Right lobe of liver (tissue), 6 donors: ENCODE data around the gene RNF19B. TPM values are rescaled to one million over a fixed set of nuclear protein-coding genes. Genes with fewer than 3 reads are reported as not detected.

Source experiments
- ATAC-seq, 4 donors: fragments of 200-7000 bp; cut with Tn5 transposase; one replicate each; pipeline ENCODE4 v1.9.1; 2020; ENCODE audit warnings: mild to moderate bottlenecking in 4 of 4, moderate library complexity in 4 of 4
- DNase-seq, 3 donors: peaks; one replicate each; pipeline ENCODE4 v3.0.0-alpha.2; 2020
- H3K27ac ChIP-seq, 3 donors: fragments of 200-600 bp; one replicate each; pipeline ENCODE4 v1.8.0; 2022
- H3K27me3 ChIP-seq, 2 donors: fragments of 200-600 bp; one replicate each; pipeline ENCODE4 v1.8.0; 2022
- H3K36me3 ChIP-seq, 4 donors: fragments of 200-600 bp; sonication (generic) in 1 of 4; one replicate each; pipeline versions ENCODE4 v1.5.1 to v1.8.0; 2017 to 2022; ENCODE audit warnings: control low read depth in 1 of 4
- H3K4me1 ChIP-seq, 4 donors: fragments of 200-600 bp; sonication (generic) in 1 of 4; one replicate each; pipeline versions ENCODE4 v1.5.1 to v1.8.0; 2017 to 2022; ENCODE audit warnings: control low read depth in 1 of 4
- H3K4me3 ChIP-seq, 3 donors: fragments of 200-600 bp; one replicate each; pipeline ENCODE4 v1.8.0; 2022
- H3K9me3 ChIP-seq, 4 donors: fragments of 200-600 bp; sonication (generic) in 1 of 4; one replicate each; pipeline versions ENCODE4 v1.5.1 to v1.8.0; 2017 to 2022; ENCODE audit warnings: control low read depth in 1 of 4
- CTCF ChIP-seq, 4 donors: fragments of 200-600 bp in 3 of 4; fragments of 450-650 bp in 1 of 4; IDR thresholded peaks; one replicate each; pipeline versions ENCODE4 v1.5.1 to v1.8.0; 2016 to 2022; ENCODE audit warnings: antibody characterized with exemption in 4 of 4, mild to moderate bottlenecking in 2 of 4
- POLR2A ChIP-seq: fragments of 450-650 bp; IDR thresholded peaks from one replicate; pipeline ENCODE4 v1.6.1; 2017; ENCODE audit warnings: antibody characterized with exemption, mild to moderate bottlenecking
- WGBS: methylation state at CpG from one replicate; pipeline ENCODE4 v1.1.6; 2018; ENCODE audit warnings: low coverage, low lambda C conversion rate; ENCODE audit not compliant: insufficient coverage; ENCODE audit errors: missing lambda C conversion rate; 5-methylcytosine and 5-hydroxymethylcytosine counted together
- intact Hi-C, 2 donors: fragments of 100-400 bp; cut with DNase I; formaldehyde crosslinking; loops; one replicate each; pipeline versions ENCODE4 v1.11.2 to v1.14.1; 2022
- total RNA-seq, 6 experiments: library from RNA; depleted of rRNA in 2 of 6; stranded (reverse); fragments of >200 nt in 2 of 6; fragmentation: NEBNext Ultra II Directional in 3 of 6; extraction: Animal tissue kit (Norgen Biotek cat#: 25700) in 3 of 6; gene quantifications; one replicate each; pipeline versions ENCODE4 v1.1.0 to v1.2.4, GENCODE V29; 2016 to 2023
- donor health status: DM: no; HTN: yes; CAD: no.
- donor health status: DM: no; HTN: no; CAD: no.
- donor health status: DM: no; HTN: no; CAD: no.
- donor health status: DM: no; HTN: yes; CAD: no.
- donor health status: DM: no; HTN: yes; CAD: no.

RNF19B gene
- total RNA-seq, 6 experiments from 2014 or later, result 4.6 to 12.1 (median 8.3) TPM

- H3K27ac ChIP-seq, result no peak overlapping the region
- peaks cover 0 to 5% (median 0%) of the 10 kb centered on the region in 4 donors for H3K4me1 ChIP-seq
- H3K4me3 ChIP-seq, result no peak overlapping the region
- 85% methylated on average over 2 of the region's 3 CpGs for WGBS
- TF ChIP-seq POLR2A (no peak), CTCF (IDR thresholded peaks at IDR 0.05) (no peak)
- intact Hi-C loops, result no loop called here
- peaks cover 0 to 16% of the 10 kb centered on the region in 2 donors for H3K27me3 ChIP-seq
- DNase-seq (no peak), ATAC-seq (no peak)
- no peaks in the 10 kb centered on the region for H3K36me3 ChIP-seq
- no peaks in the 10 kb centered on the region for H3K9me3 ChIP-seq
These were observed 74.8 kb downstream of the RNF19B start for GRCh38 chr1:32889731-32890278.

GRCh38 chr1:32888677-32889420 is 75.8 kb downstream of the RNF19B start:
- H3K27me3 ChIP-seq, result peaks cover 0 to 16% of the 10 kb centered on the region in 2 donors
- intact Hi-C loops, result no loop called here
- peaks cover 0 to 5% (median 0%) of the 10 kb centered on the region in 4 donors for H3K4me1 ChIP-seq
- 69% methylated on average over 6 of the region's 24 CpGs for WGBS
- TF ChIP-seq POLR2A (no peak), CTCF (IDR thresholded peaks at IDR 0.05) (no peak)
- no peak overlapping the region for H3K4me3 ChIP-seq
- DNase-seq (no peak), ATAC-seq (no peak)
- H3K27ac ChIP-seq, result no peak overlapping the region
- no peaks in the 10 kb centered on the region for H3K9me3 ChIP-seq
- H3K36me3 ChIP-seq, result no peaks in the 10 kb centered on the region

GRCh38 chr1:32888134-32888533 is 76.5 kb downstream of the RNF19B start:
- H3K27me3 ChIP-seq, result peaks cover 0 to 16% of the 10 kb centered on the region in 2 donors
- ATAC-seq (no peak), DNase-seq (no peak)
- WGBS, result no CpG with 5 or more reads among the region's 3 CpGs
- no peak overlapping the region for H3K4me3 ChIP-seq
- intact Hi-C loops, result no loop called here
- H3K9me3 ChIP-seq, result no peaks in the 10 kb centered on the region
- no peaks in the 10 kb centered on the region for H3K36me3 ChIP-seq
- H3K27ac ChIP-seq, result no peak overlapping the region
- peaks cover 0 to 4% (median 0%) of the 10 kb centered on the region in 4 donors for H3K4me1 ChIP-seq
- TF ChIP-seq POLR2A (no peak), CTCF (IDR thresholded peaks at IDR 0.05) (no peak)

- TF ChIP-seq POLR2A (no peak), CTCF (IDR thresholded peaks at IDR 0.05) (no peak)
- 53% methylated on average over 9 of the region's 12 CpGs for WGBS
- intact Hi-C loops, result no loop called here
- Histone ChIP-seq H3K4me3 (no peak overlapping the region), H3K9me3 (no peaks in the 10 kb centered on the region), H3K36me3 (no peaks in the 10 kb centered on the region), H3K4me1 (no peaks in the 10 kb centered on the region), H3K27me3 (peaks cover 0 to 16% of the 10 kb centered on the region in 2 donors), H3K27ac (no peak overlapping the region)
- no peak for ATAC-seq
- peak in 1 of 3 donors; percentile 22 for DNase-seq
These were observed 77.0 kb downstream of the RNF19B start for GRCh38 chr1:32887623-32888022.
